Lower leg skin (tissue), 3 donors: Measurements from ENCODE around the gene EFCAB11.

Experiments used
- POLR2A ChIP-seq, 2 donors: fragments of 450-650 bp; IDR thresholded peaks; one replicate each; pipeline ENCODE4 v1.6.1; 2016 to 2017; ENCODE audit warnings: antibody characterized with exemption in 2 of 2, mild to moderate bottlenecking in 1 of 2, moderate library complexity in 1 of 2
- TF ChIP-seq, protein P1 (sequence below), 3 donors: fragments of 450-650 bp; IDR thresholded peaks; one replicate each; pipeline ENCODE4 v1.5.1; 2016; ENCODE audit warnings: antibody characterized with exemption in 3 of 3, mild to moderate bottlenecking in 3 of 3, moderate library complexity in 2 of 3

DNA sequence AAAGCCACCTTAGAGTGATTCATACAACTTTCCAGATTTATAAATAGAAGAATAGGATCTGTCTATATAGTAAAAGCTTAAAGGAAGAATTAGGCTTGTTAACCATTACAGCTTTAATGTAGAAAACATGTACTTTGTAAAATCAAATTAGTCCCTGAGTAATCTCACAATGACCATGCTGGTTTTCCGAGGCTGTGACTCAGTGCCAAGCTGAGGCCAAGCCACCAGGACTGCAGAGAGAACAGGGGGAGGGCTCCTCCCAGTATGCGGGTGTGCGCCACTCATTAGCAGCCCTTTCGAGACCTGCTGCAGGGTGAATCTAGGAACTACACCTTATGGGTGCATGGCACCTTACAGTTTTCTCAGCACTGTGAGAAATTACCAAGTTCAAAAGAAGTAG lies 167.0 kb downstream of the EFCAB11 start:
- TF ChIP-seq, protein P1, sequence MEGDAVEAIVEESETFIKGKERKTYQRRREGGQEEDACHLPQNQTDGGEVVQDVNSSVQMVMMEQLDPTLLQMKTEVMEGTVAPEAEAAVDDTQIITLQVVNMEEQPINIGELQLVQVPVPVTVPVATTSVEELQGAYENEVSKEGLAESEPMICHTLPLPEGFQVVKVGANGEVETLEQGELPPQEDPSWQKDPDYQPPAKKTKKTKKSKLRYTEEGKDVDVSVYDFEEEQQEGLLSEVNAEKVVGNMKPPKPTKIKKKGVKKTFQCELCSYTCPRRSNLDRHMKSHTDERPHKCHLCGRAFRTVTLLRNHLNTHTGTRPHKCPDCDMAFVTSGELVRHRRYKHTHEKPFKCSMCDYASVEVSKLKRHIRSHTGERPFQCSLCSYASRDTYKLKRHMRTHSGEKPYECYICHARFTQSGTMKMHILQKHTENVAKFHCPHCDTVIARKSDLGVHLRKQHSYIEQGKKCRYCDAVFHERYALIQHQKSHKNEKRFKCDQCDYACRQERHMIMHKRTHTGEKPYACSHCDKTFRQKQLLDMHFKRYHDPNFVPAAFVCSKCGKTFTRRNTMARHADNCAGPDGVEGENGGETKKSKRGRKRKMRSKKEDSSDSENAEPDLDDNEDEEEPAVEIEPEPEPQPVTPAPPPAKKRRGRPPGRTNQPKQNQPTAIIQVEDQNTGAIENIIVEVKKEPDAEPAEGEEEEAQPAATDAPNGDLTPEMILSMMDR (IDR thresholded peaks at IDR 0.05), result no peak
- no peak for TF ChIP-seq POLR2A (IDR thresholded peaks at IDR 0.05)
